Ovary (tissue), 9 donors: Measurements from ENCODE around the gene OTULIN. TPM values are rescaled to one million over a fixed set of nuclear protein-coding genes. Genes with fewer than 3 reads are reported as not detected.

Experiments
- DNase-seq, 5 donors: peaks; one replicate each; pipeline ENCODE4 v3.0.0-alpha.2; 2019 to 2020
- H3K27ac ChIP-seq, 2 donors: fragments of 200-600 bp; one replicate each; pipeline versions ENCODE4 v1.5.1 to v1.8.0; 2019 to 2022
- H3K27me3 ChIP-seq: fragments of 200-600 bp; one replicate; pipeline ENCODE4 v1.8.0; 2022
- H3K36me3 ChIP-seq: fragments of 200-600 bp; sonication (generic); one replicate; pipeline ENCODE4 v1.5.1; 2019
- H3K4me1 ChIP-seq: one replicate; pipeline ENCODE4 v1.8.1; 2013; ENCODE audit warnings: mild to moderate bottlenecking, moderate library complexity; ENCODE audit not compliant: insufficient read depth
- H3K4me3 ChIP-seq: fragments of 200-600 bp; sonication (generic); one replicate; pipeline ENCODE4 v1.5.1; 2017
- H3K9me3 ChIP-seq, 2 donors: fragments of 200-600 bp in 1 of 2; sonication (generic) in 1 of 2; one replicate each; pipeline versions ENCODE4 v1.5.1 to v1.8.1; 2013 to 2019; ENCODE audit warnings: mild to moderate bottlenecking in 1 of 2, moderate library complexity in 1 of 2
- EP300 ChIP-seq: sonication (generic); formaldehyde crosslinking; IDR thresholded peaks from one replicate; pipeline ENCODE4 v1.6.1; 2017; ENCODE audit warnings: antibody characterized with exemption
- POLR2A ChIP-seq: fragments of 450-650 bp; IDR thresholded peaks from one replicate; pipeline ENCODE4 v1.6.1; 2017; ENCODE audit warnings: antibody characterized with exemption, mild to moderate bottlenecking, moderate library complexity
- WGBS, 3 donors: extraction: QIAGEN DNeasy Blood & Tissue Kit in 1 of 3; methylation state at CpG; one replicate each; pipeline versions ENCODE4 v1.1.5 to v1.1.7; 2013 to 2017; 5-methylcytosine and 5-hydroxymethylcytosine counted together
- intact Hi-C, 4 donors: fragments of 100-400 bp; cut with DNase I; formaldehyde crosslinking; loops; one replicate each; pipeline versions ENCODE4 v1.11.0 to v1.15.1; 2022 to 2023
- polyA plus RNA-seq, 2 donors: library from polyadenylated mRNA; stranded (reverse); fragments of 200-250 nt in 1 of 2; fragments of 350-450 nt in 1 of 2; fragmentation: Illumina TruSeq in 1 of 2; extraction: RNeasy Lipid Tissue Mini Kit (QIAGEN cat#74804) in 1 of 2; gene quantifications; one replicate each; pipeline ENCODE4 v1.2.3, GENCODE V29; 2013 to 2014
- total RNA-seq, 7 donors: library from RNA; depleted of rRNA in 2 of 7; stranded (reverse); fragments of >200 nt in 2 of 7; fragmentation: NEBNext Ultra II Directional in 3 of 7; extraction: Animal tissue kit (Norgen Biotek cat#: 25700) in 3 of 7; gene quantifications; one replicate each; pipeline versions ENCODE4 v1.1.0 to v1.2.4, GENCODE V29; 2016 to 2023
- TF ChIP-seq, protein P1 (sequence below), 3 donors: fragments of 450-650 bp in 2 of 3; fragments of 200-600 bp in 1 of 3; IDR thresholded peaks; one replicate each; pipeline versions ENCODE4 v1.5.1 to v1.8.0; 2016 to 2022; ENCODE audit warnings: antibody characterized with exemption in 3 of 3, mild to moderate bottlenecking in 1 of 3
- donor health status: DM: no; HTN: no; CAD: no; lungs with moderate emphysema.
- donor health status: DM: no; HTN: no; CAD: no.
- donor health status: Bipolar disorder and iron deficiency.
- donor health status: DM: yes; HTN: yes; CAD: no.
- donor health status: DM: no; HTN: no; CAD: no.
- donor health status: DM: yes; HTN: yes; CAD: no.

OTULIN gene
- total and polyA plus RNA-seq, 9 donors = 4.1 to 29.3 (median 23.3) TPM

GRCh38 chr5:14724633-14725032 is 60.1 kb downstream of the OTULIN start:
- Histone ChIP-seq H3K27me3 (no peaks in the 10 kb centered on the region), H3K27ac (no peak overlapping the region), H3K36me3 (no peaks in the 10 kb centered on the region), H3K9me3 (no peaks in the 10 kb centered on the region), H3K4me3 (no peak overlapping the region), H3K4me1 (peaks cover 2% of the 10 kb centered on the region)
- TF ChIP-seq, protein P1, sequence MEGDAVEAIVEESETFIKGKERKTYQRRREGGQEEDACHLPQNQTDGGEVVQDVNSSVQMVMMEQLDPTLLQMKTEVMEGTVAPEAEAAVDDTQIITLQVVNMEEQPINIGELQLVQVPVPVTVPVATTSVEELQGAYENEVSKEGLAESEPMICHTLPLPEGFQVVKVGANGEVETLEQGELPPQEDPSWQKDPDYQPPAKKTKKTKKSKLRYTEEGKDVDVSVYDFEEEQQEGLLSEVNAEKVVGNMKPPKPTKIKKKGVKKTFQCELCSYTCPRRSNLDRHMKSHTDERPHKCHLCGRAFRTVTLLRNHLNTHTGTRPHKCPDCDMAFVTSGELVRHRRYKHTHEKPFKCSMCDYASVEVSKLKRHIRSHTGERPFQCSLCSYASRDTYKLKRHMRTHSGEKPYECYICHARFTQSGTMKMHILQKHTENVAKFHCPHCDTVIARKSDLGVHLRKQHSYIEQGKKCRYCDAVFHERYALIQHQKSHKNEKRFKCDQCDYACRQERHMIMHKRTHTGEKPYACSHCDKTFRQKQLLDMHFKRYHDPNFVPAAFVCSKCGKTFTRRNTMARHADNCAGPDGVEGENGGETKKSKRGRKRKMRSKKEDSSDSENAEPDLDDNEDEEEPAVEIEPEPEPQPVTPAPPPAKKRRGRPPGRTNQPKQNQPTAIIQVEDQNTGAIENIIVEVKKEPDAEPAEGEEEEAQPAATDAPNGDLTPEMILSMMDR (IDR thresholded peaks at IDR 0.05) = no peak
- TF ChIP-seq EP300 (no peak), POLR2A (no peak)
- intact Hi-C loops = loop anchor here (5.0 kb wide), 2 partner anchors 278 to 283 kb away; no protein-coding TSS in a partner anchor
- 90 to 92% (median 91%) methylated on average over 10 of the region's 10 CpGs for WGBS, 3 donors
- no peak for DNase-seq

DNA sequence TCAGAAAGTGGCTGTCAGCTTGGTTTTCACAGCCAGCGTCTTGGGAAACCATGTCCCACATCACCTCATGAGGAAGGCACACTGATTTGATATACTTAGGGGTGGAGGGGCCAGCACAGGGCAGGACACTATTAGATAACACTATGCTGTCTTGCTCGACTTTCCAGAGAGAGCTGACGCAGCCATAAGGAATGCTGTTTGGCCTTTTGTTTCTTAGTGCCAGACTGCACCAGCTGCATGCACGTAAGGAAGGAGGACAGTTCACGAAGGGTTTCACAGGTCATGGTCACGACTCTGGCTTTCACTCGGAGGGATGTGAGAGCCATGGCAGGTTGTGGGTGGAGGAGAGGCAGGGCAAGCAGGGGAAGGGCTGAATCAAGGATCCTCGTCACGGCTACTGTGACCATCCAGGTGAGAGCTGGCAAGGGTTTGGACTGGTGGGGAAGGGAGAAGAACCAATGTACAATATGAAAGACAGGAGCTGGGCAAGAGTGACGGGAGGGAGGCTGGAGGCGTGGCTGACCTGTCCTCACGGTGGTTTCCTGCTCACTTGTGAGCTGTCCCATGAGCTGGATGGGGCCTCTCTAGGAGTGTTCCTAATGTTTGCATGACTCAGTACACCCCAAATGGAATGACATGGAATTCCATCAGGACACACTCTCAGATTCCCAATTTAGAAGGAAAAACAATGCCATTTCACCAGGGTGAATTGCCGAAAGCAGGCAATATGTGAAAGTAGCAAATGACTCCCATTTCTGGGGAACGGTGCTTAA is 61.7 kb downstream of the OTULIN start:
- Histone ChIP-seq H3K9me3 (no peaks in the 10 kb centered on the region), H3K27me3 (no peaks in the 10 kb centered on the region), H3K27ac (no peak overlapping the region), H3K4me1 (peaks cover 2% of the 10 kb centered on the region), H3K4me3 (no peak overlapping the region), H3K36me3 (no peaks in the 10 kb centered on the region)
- 66 to 77% (median 74%) methylated on average over 14 of the region's 14 CpGs for WGBS, 3 donors
- TF ChIP-seq EP300 = no peak
- TF ChIP-seq, protein P1 (IDR thresholded peaks at IDR 0.05) = no peak
- TF ChIP-seq POLR2A = no peak
- intact Hi-C loops = loop anchor here (5.0 kb wide), 2 partner anchors 276 to 281 kb away; no protein-coding TSS in a partner anchor
- no peak for DNase-seq

GRCh38 chr5:14727428-14727865 is 62.9 kb downstream of the OTULIN start:
- TF ChIP-seq EP300 = no peak
- no peak for TF ChIP-seq POLR2A
- TF ChIP-seq, protein P1 (IDR thresholded peaks at IDR 0.05) = peak; percentile 69 to 85 (median 70)
- Histone ChIP-seq H3K27me3 (no peaks in the 10 kb centered on the region), H3K27ac (no peak overlapping the region), H3K4me1 (peaks cover 2% of the 10 kb centered on the region), H3K4me3 (no peak overlapping the region), H3K9me3 (no peaks in the 10 kb centered on the region), H3K36me3 (no peaks in the 10 kb centered on the region)
- WGBS, 3 donors = 3 to 6% (median 4%) methylated on average over 7 of the region's 7 CpGs
- DNase-seq = peak; percentile 73 to 87 (median 83)
- intact Hi-C loops = loop anchor here (5.0 kb wide), 2 partner anchors 275 to 280 kb away; no protein-coding TSS in a partner anchor

DNA sequence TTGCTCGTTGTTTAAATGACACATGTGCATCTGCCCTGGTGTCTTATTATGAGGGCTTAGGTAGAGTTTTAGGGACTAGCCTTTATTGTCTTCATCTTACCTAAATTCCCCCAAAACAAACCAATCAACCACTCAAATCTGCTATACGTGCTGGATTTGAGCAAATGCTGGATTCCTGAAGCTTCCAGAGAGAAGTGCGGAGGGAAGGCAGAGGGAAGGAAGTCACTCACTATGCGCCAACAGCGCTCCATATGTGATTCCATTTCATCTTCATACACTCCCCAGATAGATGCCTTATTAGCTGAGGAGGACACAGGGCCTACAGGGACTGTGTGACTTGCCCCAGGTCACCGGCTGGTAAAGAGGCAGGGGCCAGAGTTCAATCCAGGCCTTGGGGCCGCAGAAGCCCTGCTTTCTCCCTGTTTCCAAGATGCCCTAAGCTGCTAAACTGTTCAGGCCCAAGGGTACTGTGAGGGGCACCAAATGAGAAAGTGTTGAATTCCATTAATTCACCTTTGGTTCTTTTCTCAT is 63.5 kb downstream of the OTULIN start:
- TF ChIP-seq EP300 = no peak
- TF ChIP-seq POLR2A = no peak
- TF ChIP-seq, protein P1 (IDR thresholded peaks at IDR 0.05) = no peak
- no peak overlapping the region for H3K4me3 ChIP-seq
- H3K4me1 ChIP-seq = peaks cover 2% of the 10 kb centered on the region
- H3K27ac ChIP-seq = no peak overlapping the region
- no peaks in the 10 kb centered on the region for H3K27me3 ChIP-seq
- H3K9me3 ChIP-seq = no peaks in the 10 kb centered on the region
- intact Hi-C loops = loop anchor here (5.0 kb wide), 2 partner anchors 274 to 279 kb away; no protein-coding TSS in a partner anchor
- H3K36me3 ChIP-seq = no peaks in the 10 kb centered on the region
- WGBS, 3 donors = 77 to 78% (median 78%) methylated on average over 7 of the region's 7 CpGs
- DNase-seq = no peak
